Fibroblast of villous mesenchyme (primary cell): ENCODE measurements around the gene TEAD2. TPM values are rescaled to one million over a fixed set of nuclear protein-coding genes. Genes with fewer than 3 reads are reported as not detected.
"Not testable (repeated sequence)": the region's sequence is repeated elsewhere in the genome, so short reads cannot be mapped to it uniquely, and the experiment has no call there.

Source experiments
- DNase-seq: peaks from one replicate; pipeline ENCODE4 v3.0.0-alpha.2; 2010; ENCODE audit warnings: low read depth
- H3K4me3 ChIP-seq: 2 replicates; pipeline ENCODE4 v1.5.1; 2011; ENCODE audit warnings: low read depth, mild to moderate bottlenecking, low read length
- CTCF ChIP-seq: IDR thresholded peaks from 2 replicates; pipeline ENCODE4 v1.5.1; 2012; ENCODE audit warnings: low read depth, mild to moderate bottlenecking, low read length; ENCODE audit not compliant: insufficient read depth
- total RNA-seq: library from RNA; depleted of rRNA; stranded (reverse); fragments of >200 nt; gene quantifications from 2 replicates; pipeline ENCODE4 v1.2.3, GENCODE V29; 2012

The TEAD2 gene
- total RNA-seq, 1 donor = 37.6 TPM

- no peak overlapping the region for H3K4me3 ChIP-seq
- no peak for DNase-seq
- TF ChIP-seq CTCF = no peak
Measured at GRCh38 chr19:49318296-49318695, 43.9 kb downstream of the TEAD2 start.

- TF ChIP-seq CTCF = no peak
- no peak for DNase-seq
- no peak overlapping the region for H3K4me3 ChIP-seq
Measured at GRCh38 chr19:49316284-49316683, 45.9 kb downstream of the TEAD2 start.

DNA sequence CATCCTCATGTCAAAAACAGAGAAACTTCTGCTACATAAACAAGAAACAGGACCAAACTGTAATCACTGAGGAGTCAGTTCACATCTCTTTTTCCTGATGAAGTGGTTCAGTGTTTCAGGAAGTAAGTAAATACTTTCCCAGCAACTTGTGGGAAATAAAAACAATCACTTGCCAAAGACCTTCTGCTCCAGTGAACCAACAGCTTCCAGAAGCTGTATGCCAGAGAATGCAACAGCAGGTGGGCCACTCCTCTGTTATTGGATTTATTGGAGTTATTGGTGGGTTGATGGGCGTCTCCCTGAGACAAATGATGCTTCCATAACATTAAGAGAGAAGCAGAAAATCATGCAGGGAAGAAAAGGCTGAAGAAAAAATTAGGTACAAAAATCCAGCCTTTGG, 47.1 kb downstream of the TEAD2 start:
- DNase-seq = no peak
- TF ChIP-seq CTCF = no peak
- H3K4me3 ChIP-seq = no peak overlapping the region

DNA sequence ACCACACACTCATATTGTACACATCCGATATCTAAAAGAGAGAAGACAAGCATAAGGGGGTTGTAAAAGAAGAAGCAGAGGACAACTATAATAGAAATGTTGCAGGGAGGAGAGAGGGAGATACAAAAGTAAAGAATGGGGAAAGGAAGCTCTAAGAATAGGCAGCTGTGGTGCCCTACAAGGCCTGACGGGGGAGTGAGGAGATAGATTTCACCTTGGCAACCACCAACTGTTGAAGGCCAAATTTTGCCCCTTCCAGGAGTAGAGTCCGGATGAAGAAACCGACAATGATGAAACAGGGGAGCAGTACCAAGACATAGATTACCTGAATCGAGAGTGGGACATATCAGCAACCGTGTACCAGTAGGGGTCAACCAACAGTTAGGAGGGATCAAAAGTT, 53.1 kb downstream of the TEAD2 start:
- TF ChIP-seq CTCF = no peak
- H3K4me3 ChIP-seq = no peak overlapping the region
- DNase-seq = no peak

DNA sequence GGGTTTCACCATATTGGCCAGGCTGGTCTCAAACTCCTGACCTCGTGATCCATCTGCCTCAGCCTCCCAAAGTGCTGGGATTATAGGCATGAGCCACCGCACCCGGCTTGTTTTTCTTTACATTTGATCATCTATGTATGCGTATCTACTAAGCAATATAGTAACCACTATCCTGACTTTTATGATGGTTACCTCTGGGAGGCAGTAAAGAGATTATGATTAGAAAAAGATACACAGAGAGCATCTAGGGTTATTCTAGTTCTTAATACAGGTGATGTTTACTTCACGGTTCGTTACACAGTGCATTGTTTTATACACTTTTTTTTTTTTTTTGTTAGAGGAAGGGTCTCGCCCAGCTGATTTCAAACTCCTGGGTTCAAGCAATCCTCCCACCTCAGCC, 55.5 kb downstream of the TEAD2 start:
- not testable (repeated sequence) for H3K4me3 ChIP-seq, DNase-seq

- no peak for TF ChIP-seq CTCF
- no peak for DNase-seq
- H3K4me3 ChIP-seq = no peak overlapping the region
Measured at GRCh38 chr19:49301866-49302252, 60.4 kb downstream of the TEAD2 start.

DNA sequence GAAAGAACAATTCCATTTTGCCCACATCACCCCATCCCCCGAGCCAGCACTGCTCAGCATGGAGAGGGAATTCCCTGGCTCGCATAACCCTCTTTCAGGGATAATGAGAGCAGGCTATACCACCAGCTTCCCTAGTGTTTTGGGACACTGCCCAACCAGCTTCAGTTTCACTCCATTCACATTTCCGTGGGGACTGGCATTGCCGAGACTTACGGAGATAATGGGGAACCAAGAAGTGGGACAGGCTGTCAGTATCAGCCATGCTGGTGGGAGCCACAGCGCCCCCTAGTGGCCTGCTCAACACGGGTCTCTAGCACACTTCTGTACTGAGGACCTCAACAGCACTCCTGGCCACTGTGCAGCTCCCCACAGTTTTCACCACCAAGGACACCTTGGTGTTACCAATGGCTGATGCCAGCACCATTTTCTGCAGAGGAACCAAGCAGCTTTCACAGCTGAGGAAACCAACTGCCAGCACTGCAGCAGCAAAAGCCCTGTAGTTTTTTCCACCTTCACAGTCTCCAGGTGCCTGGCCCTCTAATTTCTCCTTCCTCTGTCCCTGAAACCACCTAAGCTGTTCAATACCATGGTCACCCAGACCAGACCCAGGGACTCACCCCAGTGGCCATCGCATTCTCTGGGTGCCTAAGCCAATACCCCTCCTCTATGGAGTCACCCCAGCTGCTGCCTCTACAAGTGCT, 60.9 kb downstream of the TEAD2 start:
- peak; percentile 62 for DNase-seq
- peak overlapping the region; percentile 23 for H3K4me3 ChIP-seq
- peak; percentile 94 for TF ChIP-seq CTCF

DNA sequence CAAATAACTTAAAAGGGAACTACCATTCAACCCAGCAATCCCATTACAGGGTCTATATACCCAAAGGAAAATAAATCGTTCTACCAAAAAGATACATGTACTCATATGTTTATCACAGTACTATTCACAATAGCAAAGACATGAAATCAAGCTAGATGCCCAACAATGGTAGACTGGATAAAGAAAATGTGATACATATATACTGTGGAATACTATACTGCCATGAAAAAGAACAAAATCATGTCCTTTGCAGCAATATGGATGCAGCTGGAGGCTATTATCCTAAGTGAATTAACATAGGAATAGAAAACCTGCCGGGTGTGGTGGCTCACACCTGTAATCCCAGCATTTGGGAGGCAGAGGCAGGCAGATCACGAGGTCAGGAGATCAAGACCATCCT, 63.6 kb downstream of the TEAD2 start:
- H3K4me3 ChIP-seq, DNase-seq: not testable (repeated sequence)
